Measurements from ENCODE around the gene PPM1H. TPM values are rescaled to one million over a fixed set of nuclear protein-coding genes. Genes with fewer than 3 reads are reported as not detected.

Gene PPM1H
- total and polyA plus RNA-seq, 7 donors: 0.92 to 4.3 (median 3.0) TPM

DNA sequence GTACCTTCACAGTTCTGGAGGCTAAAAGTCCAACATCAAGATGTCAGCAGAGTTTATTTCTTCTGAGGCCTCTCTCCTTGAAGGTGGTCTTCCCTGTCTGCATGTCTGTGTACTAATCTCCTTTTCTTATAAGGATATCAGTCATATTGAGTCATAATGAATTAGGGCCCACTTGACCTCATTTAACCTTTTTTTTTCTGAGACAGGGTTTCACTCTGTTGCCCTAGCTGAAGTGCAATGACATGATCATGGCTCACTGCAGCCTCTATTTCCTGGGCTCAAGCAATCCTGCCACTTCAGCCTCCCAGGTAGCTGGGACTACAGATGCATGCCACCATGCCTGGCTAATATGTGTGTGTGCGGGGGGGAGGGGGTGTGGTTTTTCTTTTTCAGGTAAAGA is 41.7 kb downstream of the PPM1H start:
- Histone ChIP-seq H3K27ac (no peak overlapping the region), H3K27me3 (no peaks in the 10 kb centered on the region), H3K4me1 (no peaks in the 10 kb centered on the region), H3K4me3 (no peak overlapping the region), H3K36me3 (no peaks in the 10 kb centered on the region), H3K9me3 (no peaks in the 10 kb centered on the region)
- no peak for TF ChIP-seq POLR2A (IDR thresholded peaks at IDR 0.05)
- no peak for TF ChIP-seq CTCF (IDR thresholded peaks at IDR 0.05)
- TF ChIP-seq EP300 (IDR thresholded peaks at IDR 0.05): no peak
- TF ChIP-seq POLR2AphosphoS5 (IDR thresholded peaks at IDR 0.05): no peak
- intact Hi-C loops (cut with DNase I): no loop called here
- 100% methylated on average over 1 of the region's 1 CpG for WGBS, 2 donors
- DNase-seq: no peak

DNA sequence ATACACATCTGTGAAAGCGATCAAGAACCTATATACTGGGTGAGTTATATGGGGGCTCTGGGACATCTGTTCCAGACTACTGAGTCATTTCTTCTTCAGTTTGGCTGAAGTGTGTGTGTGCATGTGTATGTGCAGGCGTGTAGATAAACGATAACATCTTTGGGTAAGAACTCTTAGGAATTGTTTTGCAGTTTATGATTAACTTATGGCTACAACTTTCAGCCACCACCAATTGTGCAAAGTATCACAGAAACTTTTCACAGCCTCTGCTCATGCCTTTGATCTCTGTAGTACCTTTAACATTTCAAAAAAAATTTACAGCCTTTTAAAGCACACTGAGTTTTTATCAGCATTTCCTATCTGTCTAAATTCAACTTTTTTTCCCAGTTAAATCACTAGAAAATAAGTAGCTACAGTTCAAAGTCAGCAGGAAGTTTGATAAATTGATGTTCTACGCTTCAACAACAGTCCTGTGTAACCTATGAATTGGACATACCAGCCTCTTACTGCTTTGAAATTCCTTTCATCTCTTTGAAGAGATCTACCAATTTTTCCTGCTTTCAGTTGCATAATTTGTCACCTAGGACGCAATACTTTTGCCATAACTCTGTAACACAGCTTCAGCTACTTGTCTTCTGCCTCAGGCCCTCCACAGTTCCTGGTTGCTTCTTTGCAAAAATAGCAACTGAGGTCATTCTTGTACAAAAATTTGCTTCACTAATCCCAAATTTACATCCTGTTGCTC is 43.0 kb downstream of the PPM1H start:
- Histone ChIP-seq H3K27me3 (no peaks in the 10 kb centered on the region), H3K27ac (no peak overlapping the region), H3K9me3 (no peaks in the 10 kb centered on the region), H3K4me1 (no peaks in the 10 kb centered on the region), H3K36me3 (no peaks in the 10 kb centered on the region), H3K4me3 (no peak overlapping the region)
- 24 to 53% methylated on average over 5 of the region's 5 CpGs for WGBS, 2 donors
- no peak for TF ChIP-seq CTCF (IDR thresholded peaks at IDR 0.05)
- no peak for TF ChIP-seq POLR2AphosphoS5 (IDR thresholded peaks at IDR 0.05)
- no peak for TF ChIP-seq EP300 (IDR thresholded peaks at IDR 0.05)
- no peak for DNase-seq
- intact Hi-C loops (cut with DNase I): no loop called here

- intact Hi-C loops (cut with DNase I): no loop called here
- WGBS, 2 donors: 81 to 87% methylated on average over 6 of the region's 6 CpGs
- TF ChIP-seq POLR2A (IDR thresholded peaks at IDR 0.05) (no peak), EP300 (IDR thresholded peaks at IDR 0.05) (no peak), POLR2AphosphoS5 (IDR thresholded peaks at IDR 0.05) (no peak), CTCF (IDR thresholded peaks at IDR 0.05) (no peak)
- Histone ChIP-seq H3K27ac (no peak overlapping the region), H3K4me3 (no peak overlapping the region), H3K4me1 (no peaks in the 10 kb centered on the region), H3K27me3 (no peaks in the 10 kb centered on the region), H3K9me3 (no peaks in the 10 kb centered on the region), H3K36me3 (no peaks in the 10 kb centered on the region)
- DNase-seq: no peak
These were observed 46.4 kb downstream of the PPM1H start for GRCh38 chr12:62888454-62889110.

GRCh38 chr12:62886796-62887195 is 48.2 kb downstream of the PPM1H start:
- no peaks in the 10 kb centered on the region for H3K4me1 ChIP-seq
- DNase-seq: no peak
- no peaks in the 10 kb centered on the region for H3K27me3 ChIP-seq
- intact Hi-C loops (cut with DNase I): no loop called here
- no peaks in the 10 kb centered on the region for H3K9me3 ChIP-seq
- H3K27ac ChIP-seq: no peak overlapping the region
- TF ChIP-seq POLR2AphosphoS5 (IDR thresholded peaks at IDR 0.05): no peak
- TF ChIP-seq EP300 (IDR thresholded peaks at IDR 0.05): no peak
- no peak for TF ChIP-seq POLR2A (IDR thresholded peaks at IDR 0.05)
- no peak for TF ChIP-seq CTCF (IDR thresholded peaks at IDR 0.05)
- 77 to 91% methylated on average over 6 of the region's 6 CpGs for WGBS, 2 donors
- no peak overlapping the region for H3K4me3 ChIP-seq
- no peaks in the 10 kb centered on the region for H3K36me3 ChIP-seq

Data from sigmoid colon (tissue), 7 donors.